Neural progenitor cell (in vitro differentiated cells): ENCODE results near the gene UNCX.

Experiments used
- CTCF ChIP-seq: fragments of 200-600 bp; sonication (generic); IDR thresholded peaks from 2 replicates; pipeline ENCODE4 v1.5.1; 2017; ENCODE audit warnings: antibody characterized with exemption, mild to moderate bottlenecking
- EZH2 ChIP-seq: fragments of 200-600 bp; sonication (generic); IDR thresholded peaks from 2 replicates; pipeline ENCODE4 v1.6.1; 2017; ENCODE audit warnings: antibody characterized with exemption, mild to moderate bottlenecking, moderate library complexity

- TF ChIP-seq CTCF, result no peak
- TF ChIP-seq EZH2, result no peak
These were observed 36.2 kb downstream of the UNCX start for GRCh38 chr7:1268866-1269265.
